LNCaP clone FGC (cell line): ENCODE measurements around the gene KRTAP5-1.

Experiments
- DNase-seq: peaks from one replicate; pipeline ENCODE4 v3.0.0-alpha.2; 2011; ENCODE audit warnings: low read depth
- H3K4me3 ChIP-seq: 2 replicates; pipeline ENCODE4 v1.5.1; 2011; ENCODE audit warnings: mild to moderate bottlenecking, low read depth, low read length, control low read depth
- CTCF ChIP-seq: IDR thresholded peaks from 2 replicates; pipeline ENCODE4 v1.5.1; 2012; ENCODE audit warnings: mild to moderate bottlenecking; ENCODE audit not compliant: control insufficient read depth, insufficient read depth; ENCODE audit errors: extremely low read depth

Gene KRTAP5-1

DNA sequence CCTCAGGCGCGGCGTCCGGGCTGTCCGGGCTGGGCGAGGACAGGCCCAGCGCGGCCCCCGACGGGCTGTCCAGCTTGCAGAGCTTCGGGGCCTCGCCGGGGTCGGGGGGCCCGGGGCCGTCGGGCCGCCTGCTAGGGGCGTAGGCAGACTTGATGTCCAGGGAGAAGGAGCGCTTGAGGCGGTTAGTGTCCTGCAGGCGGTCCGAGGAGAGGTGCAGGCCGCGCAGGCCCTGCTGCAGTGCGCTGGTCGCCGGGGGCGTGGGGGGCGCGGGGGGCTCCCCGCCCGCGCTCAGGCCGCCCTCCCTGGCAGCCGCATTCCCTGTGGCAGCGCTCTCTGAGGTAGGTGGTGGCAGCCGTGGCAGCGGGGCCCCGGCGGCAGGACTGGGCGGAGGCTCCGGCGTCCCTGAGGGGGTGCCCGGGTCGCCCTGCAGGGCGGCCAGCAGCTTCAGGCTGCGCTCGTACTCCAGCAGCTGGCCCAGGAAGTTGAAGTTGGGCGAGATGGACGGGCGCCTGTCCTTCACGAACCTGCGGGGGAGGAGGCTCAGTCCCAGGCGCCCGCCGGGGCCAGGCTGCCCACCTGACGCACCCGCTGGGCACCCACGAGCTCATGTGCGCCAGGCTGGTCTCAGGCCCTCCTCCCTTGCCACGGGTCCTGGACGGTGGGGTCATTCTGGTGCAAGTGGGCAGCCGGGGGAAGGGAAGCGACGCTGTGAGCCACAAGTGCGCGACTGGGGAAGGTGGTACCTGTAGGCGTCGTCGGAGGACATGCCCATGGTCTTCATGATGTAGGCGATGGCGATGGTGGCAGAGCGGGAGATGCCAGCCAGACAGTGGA lies 27.8 kb downstream of the KRTAP5-1 start:
- no peak for DNase-seq
- TF ChIP-seq CTCF = no peak
- peak overlapping the region; percentile 51; the same call in 1 of the 2 replicates for H3K4me3 ChIP-seq

GRCh38 chr11:1556278-1556902 lies 28.7 kb downstream of the KRTAP5-1 start:
- TF ChIP-seq CTCF = no peak
- DNase-seq = no peak
- no peak overlapping the region for H3K4me3 ChIP-seq

GRCh38 chr11:1555713-1556153 lies 29.4 kb downstream of the KRTAP5-1 start:
- no peak overlapping the region for H3K4me3 ChIP-seq
- DNase-seq = no peak
- TF ChIP-seq CTCF = no peak

DNA sequence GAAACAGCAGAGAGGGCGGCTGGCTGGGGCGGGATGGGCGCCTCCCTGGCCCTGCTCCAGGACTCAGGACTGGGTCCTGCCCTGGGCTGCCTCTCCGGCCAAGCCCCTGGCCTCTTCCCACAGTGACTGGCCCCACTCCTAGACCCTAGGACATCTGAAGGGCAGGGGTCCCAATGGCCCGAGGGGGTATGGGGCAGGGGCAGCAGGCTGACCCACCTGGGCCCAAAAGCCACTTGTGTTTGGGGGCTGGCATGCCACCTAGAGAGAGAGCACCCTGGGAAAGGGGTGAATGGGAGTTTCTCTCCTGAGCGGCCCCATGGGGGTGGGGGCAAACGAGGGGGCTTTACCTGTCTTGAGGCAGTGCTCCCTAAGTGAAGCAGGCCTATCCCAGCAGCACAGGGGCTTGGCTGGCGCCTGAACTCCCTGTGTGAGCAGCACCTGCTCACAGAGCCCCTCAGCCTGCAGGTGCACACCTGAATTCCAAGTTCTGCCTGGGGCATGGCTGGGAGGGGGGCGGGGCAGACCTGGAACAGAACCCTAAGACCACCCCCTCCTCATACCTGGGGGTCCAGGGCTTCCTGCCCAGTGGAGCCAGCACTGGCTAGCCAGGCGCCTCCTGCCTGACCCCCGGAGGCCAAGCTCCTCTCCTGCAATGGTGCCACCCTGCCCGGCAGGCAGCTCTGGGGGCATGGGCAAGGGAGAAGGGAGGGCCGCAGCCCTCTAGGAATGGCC lies 29.9 kb downstream of the KRTAP5-1 start:
- no peak overlapping the region for H3K4me3 ChIP-seq
- no peak for TF ChIP-seq CTCF
- no peak for DNase-seq

DNA sequence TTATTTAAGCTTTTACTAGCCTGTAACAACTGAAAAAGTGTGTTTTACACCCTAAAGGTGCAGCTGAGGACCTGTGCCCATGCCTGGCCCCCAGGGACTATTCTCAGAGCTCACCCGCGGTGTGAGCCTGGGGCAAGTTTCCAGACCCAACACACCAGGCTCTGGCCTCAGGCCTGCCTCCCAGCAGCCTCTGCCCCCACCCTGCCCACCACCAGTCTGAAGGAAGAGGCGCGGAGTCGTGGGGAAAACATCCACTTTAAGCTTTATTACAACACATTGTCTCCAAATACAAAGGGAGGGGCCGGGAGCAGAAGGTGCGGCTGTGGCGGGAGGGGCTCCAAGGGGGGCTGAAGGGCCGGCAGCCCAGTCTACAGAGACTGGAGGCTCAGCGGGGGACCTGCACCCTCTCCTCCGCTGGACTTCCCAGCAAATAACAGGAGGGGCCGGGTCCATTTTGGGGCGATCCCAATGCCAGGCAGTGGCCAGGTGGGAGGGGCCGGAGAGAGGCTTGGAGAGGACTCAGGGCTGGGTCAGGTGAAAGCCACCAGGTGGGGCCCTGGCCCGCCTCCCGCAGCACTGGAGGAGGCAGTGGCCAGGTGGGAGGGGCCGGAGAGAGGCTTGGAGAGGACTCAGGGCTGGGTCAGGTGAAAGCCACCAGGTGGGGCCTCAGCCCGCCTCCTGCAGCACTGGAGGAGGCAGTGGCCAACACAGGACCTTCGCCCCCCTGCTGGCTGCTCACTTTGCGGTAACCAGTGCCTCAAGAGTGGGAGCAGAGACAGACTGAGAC lies 31.1 kb downstream of the KRTAP5-1 start:
- DNase-seq = no peak
- no peak overlapping the region for H3K4me3 ChIP-seq
- TF ChIP-seq CTCF = peak; percentile 34
